Measurements from ENCODE around the gene OSBPL9.

OSBPL9 gene

DNA sequence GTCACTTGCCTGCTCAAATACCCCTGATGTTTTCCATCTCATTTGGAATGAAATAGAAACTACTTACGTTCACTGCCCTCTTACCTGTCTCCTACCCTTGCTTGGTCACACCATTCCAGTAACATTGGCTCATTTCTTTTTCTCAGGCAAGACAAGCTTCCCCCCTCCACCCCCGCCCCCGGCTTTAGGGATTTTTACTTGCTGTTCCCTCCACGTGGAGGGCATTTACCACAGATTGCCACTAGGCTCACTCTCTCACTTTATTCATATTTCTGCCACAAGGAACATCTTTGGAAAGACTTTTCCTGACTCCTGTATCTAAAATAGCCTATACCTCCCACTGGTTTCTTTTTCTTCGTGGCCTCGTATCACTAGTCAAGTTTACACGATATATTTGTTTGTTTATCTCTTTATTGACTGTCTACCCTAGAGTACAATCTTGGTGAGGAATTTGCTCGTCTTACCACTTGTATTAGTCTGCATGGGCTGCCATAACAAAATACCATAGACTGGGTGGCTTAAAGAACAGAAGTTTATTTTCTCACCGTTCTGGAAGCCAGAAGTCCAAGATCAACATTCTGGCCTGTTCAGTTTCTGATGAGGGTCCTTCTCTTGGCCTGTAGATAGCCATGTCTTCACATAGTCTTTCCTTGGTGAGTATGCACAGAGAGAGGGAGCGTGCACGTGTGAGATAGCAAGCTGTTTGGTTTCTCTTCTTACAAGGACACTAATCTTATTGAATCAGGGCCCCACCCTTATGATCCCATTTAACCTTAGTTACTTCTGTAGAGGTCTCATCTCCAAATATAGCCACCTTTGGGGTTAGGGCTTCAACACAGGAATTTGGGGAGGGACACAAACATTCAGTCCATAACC, 135.4 kb downstream of the OSBPL9 start:
- Mint-ChIP-seq H3K4me1 (no peaks in the 10 kb centered on the region), H3K27me3 (ENCODE audit: low read depth, poor library complexity) (peaks cover 2% of the 10 kb centered on the region), H3K36me3 (ENCODE audit: low read depth) (peaks cover 77% of the 10 kb centered on the region), H3K27ac (no peak overlapping the region), H3K9me3 (peaks cover 5% of the 10 kb centered on the region), H3K4me3 (no peak overlapping the region)
- TF ChIP-seq, protein P1, sequence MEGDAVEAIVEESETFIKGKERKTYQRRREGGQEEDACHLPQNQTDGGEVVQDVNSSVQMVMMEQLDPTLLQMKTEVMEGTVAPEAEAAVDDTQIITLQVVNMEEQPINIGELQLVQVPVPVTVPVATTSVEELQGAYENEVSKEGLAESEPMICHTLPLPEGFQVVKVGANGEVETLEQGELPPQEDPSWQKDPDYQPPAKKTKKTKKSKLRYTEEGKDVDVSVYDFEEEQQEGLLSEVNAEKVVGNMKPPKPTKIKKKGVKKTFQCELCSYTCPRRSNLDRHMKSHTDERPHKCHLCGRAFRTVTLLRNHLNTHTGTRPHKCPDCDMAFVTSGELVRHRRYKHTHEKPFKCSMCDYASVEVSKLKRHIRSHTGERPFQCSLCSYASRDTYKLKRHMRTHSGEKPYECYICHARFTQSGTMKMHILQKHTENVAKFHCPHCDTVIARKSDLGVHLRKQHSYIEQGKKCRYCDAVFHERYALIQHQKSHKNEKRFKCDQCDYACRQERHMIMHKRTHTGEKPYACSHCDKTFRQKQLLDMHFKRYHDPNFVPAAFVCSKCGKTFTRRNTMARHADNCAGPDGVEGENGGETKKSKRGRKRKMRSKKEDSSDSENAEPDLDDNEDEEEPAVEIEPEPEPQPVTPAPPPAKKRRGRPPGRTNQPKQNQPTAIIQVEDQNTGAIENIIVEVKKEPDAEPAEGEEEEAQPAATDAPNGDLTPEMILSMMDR (IDR thresholded peaks at IDR 0.05), result no peak
- no peak for DNase-seq

- peak overlapping the region; percentile 61 for H3K27ac Mint-ChIP-seq
- TF ChIP-seq, protein P1 (IDR thresholded peaks at IDR 0.05), result no peak
- H3K4me1 Mint-ChIP-seq, result no peaks in the 10 kb centered on the region
- no peak overlapping the region for H3K4me3 Mint-ChIP-seq
- peaks cover 69% of the 10 kb centered on the region for H3K36me3 Mint-ChIP-seq (ENCODE audit: low read depth)
- DNase-seq, result no peak
- H3K27me3 Mint-ChIP-seq (ENCODE audit: low read depth, poor library complexity), result no peaks in the 10 kb centered on the region
- H3K9me3 Mint-ChIP-seq, result peaks cover 5% of the 10 kb centered on the region
Measured at GRCh38 chr1:51753969-51754368, 137.1 kb downstream of the OSBPL9 start.

- no peaks in the 10 kb centered on the region for H3K27me3 Mint-ChIP-seq (ENCODE audit: low read depth, poor library complexity)
- DNase-seq, result no peak
- TF ChIP-seq, protein P1 (IDR thresholded peaks at IDR 0.05), result no peak
- H3K9me3 Mint-ChIP-seq, result peaks cover 5% of the 10 kb centered on the region
- H3K27ac Mint-ChIP-seq, result no peak overlapping the region
- H3K4me3 Mint-ChIP-seq, result no peak overlapping the region
- no peaks in the 10 kb centered on the region for H3K4me1 Mint-ChIP-seq
- peaks cover 62% of the 10 kb centered on the region for H3K36me3 Mint-ChIP-seq (ENCODE audit: low read depth)
Measured at GRCh38 chr1:51754666-51755065, 137.8 kb downstream of the OSBPL9 start.

DNA sequence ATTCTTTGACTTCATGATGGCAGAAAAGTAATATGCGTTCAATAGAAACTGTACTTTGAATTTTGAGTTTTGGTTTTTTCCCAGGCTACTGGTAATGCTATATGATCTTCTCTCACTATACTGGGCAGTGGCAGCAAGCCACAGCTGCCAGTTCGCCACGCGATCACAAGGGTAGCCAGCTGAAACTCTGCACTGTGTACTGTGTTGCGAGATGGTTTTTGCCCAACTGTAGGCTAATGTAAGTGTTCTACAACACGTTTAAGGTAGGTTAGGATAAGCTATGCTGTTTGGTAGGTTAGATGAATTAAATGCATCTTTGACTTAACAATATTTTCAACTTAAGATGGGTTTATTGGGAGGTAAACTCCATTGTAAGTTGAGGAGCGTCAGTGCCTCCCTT, 138.5 kb downstream of the OSBPL9 start:
- Mint-ChIP-seq H3K4me1 (no peaks in the 10 kb centered on the region), H3K27me3 (ENCODE audit: low read depth, poor library complexity) (no peaks in the 10 kb centered on the region), H3K4me3 (no peak overlapping the region), H3K9me3 (peaks cover 5% of the 10 kb centered on the region), H3K36me3 (ENCODE audit: low read depth) (peaks cover 56% of the 10 kb centered on the region), H3K27ac (no peak overlapping the region)
- DNase-seq, result no peak
- TF ChIP-seq, protein P1 (IDR thresholded peaks at IDR 0.05), result no peak

- TF ChIP-seq, protein P1 (IDR thresholded peaks at IDR 0.05), result no peak
- H3K27ac Mint-ChIP-seq, result no peak overlapping the region
- H3K36me3 Mint-ChIP-seq (ENCODE audit: low read depth), result peaks cover 54% of the 10 kb centered on the region
- H3K4me1 Mint-ChIP-seq, result no peaks in the 10 kb centered on the region
- H3K27me3 Mint-ChIP-seq (ENCODE audit: low read depth, poor library complexity), result no peaks in the 10 kb centered on the region
- peaks cover 5% of the 10 kb centered on the region for H3K9me3 Mint-ChIP-seq
- no peak for DNase-seq
- no peak overlapping the region for H3K4me3 Mint-ChIP-seq
Measured at GRCh38 chr1:51756290-51756689, 139.4 kb downstream of the OSBPL9 start.

- H3K36me3 Mint-ChIP-seq (ENCODE audit: low read depth), result peaks cover 47% of the 10 kb centered on the region
- no peaks in the 10 kb centered on the region for H3K4me1 Mint-ChIP-seq
- H3K4me3 Mint-ChIP-seq, result no peak overlapping the region
- no peaks in the 10 kb centered on the region for H3K9me3 Mint-ChIP-seq
- TF ChIP-seq, protein P1 (IDR thresholded peaks at IDR 0.05), result no peak
- no peak for DNase-seq
- H3K27ac Mint-ChIP-seq, result no peak overlapping the region
- H3K27me3 Mint-ChIP-seq (ENCODE audit: low read depth, poor library complexity), result no peaks in the 10 kb centered on the region
Measured at GRCh38 chr1:51758310-51758709, 141.4 kb downstream of the OSBPL9 start.
